ENCODE measurements around the gene NFIB.

Gene NFIB

DNA sequence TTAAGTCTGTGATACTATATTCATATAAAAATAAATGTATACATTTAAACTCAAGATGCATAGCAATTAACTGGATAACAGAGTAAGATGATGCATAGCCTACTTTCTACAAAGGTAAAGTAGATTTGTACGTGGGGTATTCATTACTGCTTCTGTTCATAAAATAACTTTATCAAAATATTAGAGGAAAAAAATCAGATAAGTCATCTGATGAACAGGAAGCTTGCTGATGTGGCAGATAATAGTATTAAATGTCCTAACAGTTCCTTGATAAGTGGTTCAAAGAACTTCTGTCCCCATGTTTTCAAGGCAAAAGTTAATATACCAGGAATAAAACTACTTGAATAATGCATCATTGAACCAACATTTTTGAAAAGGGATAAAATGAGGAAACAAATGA lies 123.7 kb downstream of the NFIB start:
- no peak for DNase-seq (ENCODE audit: low read depth in 2 of 2)

DNA sequence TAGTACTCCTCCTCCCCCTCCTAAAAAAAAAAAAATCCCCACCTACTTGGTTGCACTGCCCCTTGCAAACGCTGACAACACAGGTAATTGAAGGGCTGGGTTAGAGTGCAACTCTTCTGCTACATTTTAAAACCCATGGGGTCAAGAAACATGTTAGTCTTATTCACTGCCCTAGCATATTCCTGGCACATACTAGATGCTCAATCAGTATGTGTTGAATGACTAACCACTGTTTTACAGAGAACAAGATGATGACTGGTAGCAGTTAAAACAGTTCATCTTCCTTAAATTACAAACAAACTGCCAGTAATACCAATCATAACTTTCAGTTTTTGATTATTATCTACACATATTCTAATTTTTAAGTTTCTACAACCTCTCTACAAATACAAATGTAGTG lies 124.4 kb downstream of the NFIB start:
- no peak for DNase-seq (ENCODE audit: low read depth in 2 of 2)

GRCh38 chr9:14189146-14189545 lies 124.8 kb downstream of the NFIB start:
- no peak for DNase-seq (ENCODE audit: low read depth in 2 of 2)

DNA sequence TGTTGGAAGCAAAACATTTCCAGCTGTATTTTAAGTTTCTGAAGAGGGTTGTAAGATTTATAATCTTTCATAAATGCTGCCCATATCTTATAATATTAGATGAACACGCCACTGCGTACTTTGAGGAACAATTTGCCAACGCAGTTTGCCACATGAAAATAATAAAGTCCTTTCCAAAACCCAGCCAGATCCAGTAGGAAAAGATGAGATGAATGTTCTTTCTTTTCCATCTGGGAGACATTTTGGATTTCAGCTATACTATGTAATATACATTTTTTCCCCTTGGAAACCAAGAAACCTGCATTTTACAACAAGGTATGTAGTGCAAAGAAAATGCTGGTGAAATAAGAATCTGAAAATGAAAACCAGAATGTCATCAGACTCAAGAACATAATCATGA lies 125.4 kb downstream of the NFIB start:
- DNase-seq (ENCODE audit: low read depth in 2 of 2) = no peak

DNA sequence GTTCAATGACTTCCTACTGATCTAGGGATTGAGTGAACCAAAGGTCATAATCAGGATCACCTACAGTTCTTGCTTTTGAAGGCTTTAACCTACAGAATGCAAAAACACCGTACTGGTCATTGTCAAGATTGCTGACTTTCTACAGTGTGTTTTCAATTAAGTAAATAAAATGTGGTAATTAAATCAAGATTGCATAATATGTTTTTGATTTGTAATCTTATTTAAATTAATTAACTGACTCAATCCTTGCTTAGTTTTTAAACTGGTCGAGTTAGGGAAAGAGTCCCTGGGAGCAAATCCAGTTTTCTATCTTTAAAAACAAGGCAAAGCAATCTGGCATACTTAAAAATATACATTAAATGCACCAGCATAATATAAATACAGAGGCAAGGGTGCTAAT lies 125.9 kb downstream of the NFIB start:
- no peak for DNase-seq (ENCODE audit: low read depth in 2 of 2)

DNA sequence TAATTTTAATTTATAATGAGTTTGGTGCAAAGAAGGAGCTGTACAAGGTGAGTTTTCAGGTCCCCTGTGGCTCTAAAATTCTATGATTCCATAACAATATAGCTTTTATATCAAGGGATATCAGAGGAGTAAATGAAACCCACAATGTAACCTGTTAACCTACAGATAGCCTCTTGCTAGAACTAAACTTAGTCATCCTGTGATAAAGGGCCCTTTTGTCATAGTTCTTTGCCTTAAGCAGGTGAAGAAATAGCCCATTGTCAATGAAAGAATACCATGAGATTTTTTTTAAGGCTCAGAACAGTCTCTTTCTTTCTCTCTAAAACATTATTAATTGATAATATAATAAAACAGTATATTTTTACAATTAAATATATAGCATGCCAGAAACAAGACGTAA lies 127.8 kb downstream of the NFIB start:
- no peak for DNase-seq (ENCODE audit: low read depth in 2 of 2)

DNA sequence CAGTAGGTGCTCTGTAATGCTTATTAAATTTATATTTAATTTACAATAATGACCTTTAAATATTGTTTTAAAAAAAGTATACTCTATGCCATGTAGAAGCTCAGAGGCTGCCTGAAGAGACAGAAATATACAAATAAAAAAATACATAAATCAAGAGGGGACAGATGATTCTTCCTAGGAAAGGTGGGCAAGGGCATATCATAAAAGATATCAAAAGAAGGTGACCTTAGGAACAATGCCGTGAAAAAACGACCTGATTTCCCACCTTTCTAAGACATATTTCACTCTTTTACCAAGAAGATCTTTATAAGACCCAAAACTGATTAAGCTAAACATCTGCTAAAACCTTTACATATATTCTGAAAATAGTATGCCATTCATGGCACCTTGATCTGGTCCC lies 128.9 kb downstream of the NFIB start:
- DNase-seq (ENCODE audit: low read depth in 2 of 2) = no peak

DNA sequence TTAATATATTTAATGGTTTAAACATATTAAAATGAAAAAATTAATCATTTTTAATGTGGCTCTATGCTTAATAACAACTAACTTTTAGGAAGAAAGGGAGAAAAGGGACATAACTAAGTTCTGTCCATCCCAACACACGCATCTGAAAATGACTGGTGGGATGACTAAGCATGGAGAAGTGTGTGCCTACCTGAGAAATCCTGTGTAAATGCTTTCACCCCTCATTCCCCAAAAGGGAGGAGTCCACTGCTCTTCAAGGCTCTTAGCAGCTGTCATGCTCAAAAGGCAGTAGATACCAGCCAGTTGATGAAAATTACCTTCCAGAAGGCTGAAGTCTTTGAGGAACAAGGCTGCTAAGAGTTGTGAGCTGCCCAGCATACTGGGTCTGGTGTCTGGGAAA lies 130.9 kb downstream of the NFIB start:
- no peak for DNase-seq (ENCODE audit: low read depth in 2 of 2)

DNA sequence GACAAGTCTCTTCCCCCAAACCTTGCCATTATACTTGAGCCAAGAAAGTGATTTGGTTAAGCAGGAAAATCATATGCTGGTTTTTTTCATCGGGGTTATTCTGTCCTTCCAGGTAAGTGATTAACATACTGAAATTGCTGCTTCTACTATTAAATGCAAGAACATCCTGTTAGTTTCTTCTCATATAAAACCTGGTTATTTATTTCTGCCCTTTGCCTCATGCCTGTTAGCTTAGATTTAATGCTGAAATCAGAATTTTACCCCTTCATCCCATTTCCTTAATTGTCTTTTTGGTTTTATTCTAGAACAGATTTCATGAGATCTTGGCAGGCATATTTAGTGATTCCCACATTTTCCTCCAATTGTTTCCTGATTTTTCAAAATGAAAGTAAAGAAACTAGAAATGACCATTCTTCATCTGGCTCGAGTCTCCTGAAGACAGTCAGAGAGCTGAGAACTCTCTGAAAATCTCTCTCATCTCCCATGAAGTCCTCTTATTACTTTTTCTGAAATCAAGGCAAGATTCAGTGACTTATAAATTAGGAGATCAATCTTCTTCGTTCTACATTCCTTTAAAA lies 132.9 kb downstream of the NFIB start:
- no peak for DNase-seq (ENCODE audit: low read depth in 2 of 2)

DNA sequence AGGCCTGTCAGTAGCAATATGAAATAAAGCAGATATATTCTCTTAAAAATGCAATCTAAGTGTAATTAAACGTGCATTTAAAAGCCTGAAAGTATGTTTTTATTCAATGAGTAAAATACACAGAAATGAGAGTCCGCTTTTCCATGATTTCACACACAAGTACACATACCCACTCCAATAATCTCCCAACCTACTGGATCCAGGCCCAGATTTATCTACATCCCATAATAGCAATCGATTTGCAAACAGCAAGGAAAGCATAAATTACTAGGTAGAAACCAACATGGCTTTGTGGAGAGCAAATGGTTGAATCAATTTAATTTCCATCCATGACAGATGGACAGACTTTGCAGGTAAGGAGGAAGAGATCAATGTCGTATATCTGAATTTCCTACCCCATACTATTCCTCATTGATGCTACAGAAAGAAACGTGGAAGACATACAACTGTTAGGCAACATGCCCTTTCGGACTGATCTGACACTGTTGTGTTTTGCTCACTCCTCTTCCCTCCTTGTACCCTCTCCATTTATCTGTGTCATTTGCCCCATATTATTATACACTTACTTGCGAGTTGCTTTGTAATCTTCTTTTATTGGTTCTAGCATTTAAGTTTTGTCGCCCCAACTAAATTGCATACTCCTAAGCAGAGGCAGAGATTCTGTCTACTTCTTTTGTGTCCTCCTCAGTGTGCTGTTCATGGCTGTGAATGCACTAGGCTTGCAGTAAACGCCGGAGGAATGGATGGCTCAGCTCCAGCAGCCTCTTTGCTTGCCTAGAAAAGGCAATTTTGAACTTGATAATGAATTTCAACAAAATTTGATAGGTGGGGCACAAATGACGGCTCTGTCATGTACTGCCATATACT lies 133.6 kb downstream of the NFIB start:
- no peak for DNase-seq (ENCODE audit: low read depth in 2 of 2)

DNA sequence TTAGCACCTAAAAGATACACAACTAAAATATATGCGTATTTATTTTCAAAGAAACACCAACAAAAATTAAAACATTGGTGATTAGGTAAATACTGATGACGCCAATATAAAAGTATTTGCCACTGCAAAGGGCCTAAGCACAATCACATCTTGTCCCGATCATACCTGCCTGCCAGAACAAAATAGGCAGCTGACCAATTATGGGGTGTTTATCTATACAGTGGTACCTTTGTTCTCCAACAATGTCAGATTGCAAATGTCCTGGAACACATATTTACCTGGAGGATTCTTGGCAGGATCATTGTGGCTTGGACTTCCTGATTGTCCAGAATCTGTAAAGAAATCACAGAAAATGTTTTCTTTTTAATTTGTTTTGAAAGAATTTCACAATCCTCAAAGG lies 134.5 kb downstream of the NFIB start:
- DNase-seq (ENCODE audit: low read depth in 2 of 2) = no peak

- DNase-seq (ENCODE audit: low read depth in 2 of 2) = no peak
Measured at GRCh38 chr9:14175778-14176177, 138.2 kb downstream of the NFIB start.

DNA sequence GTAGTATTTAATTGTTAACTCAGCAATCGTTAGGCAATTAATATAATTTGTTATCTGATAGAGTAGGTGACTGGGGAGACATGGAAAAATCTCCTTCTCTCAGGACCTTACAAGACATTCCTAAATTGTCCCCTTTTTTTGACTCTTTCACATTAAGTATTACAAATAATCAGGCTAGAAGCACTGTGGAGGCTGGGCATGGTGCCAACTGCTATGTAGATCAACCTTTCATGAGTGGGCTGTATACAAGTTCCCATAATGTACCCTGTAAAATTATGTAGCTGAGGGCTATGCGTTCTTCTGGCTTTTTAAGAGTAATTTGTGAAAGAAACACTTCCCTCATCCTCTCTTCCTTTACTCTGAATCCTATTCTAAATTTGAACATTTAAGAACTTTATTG lies 140.2 kb downstream of the NFIB start:
- no peak for DNase-seq (ENCODE audit: low read depth in 2 of 2)

- DNase-seq (ENCODE audit: low read depth in 2 of 2) = no peak
Measured at GRCh38 chr9:14170973-14171596, 142.9 kb downstream of the NFIB start.

- no peak for DNase-seq (ENCODE audit: low read depth in 2 of 2)
Measured at GRCh38 chr9:14170392-14170931, 143.5 kb downstream of the NFIB start.

DNA sequence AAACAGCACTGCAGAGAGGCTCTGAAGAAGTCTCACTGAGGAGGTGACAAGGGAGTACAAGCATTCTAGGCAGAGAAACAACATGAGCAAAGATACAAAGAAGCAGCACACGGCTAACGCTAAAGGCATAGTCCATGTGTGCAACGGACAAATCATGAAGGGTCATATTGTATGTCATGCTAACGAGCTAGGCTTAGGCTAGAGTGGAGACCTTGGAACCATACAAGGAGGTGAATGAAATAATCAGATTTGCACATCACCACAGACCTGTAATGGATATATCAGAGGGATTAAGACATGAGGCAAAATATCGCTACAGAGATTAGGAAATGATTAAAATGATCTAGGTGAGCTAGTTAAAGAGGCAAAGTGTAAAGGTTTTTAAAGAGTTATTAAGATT lies 145.6 kb downstream of the NFIB start:
- DNase-seq (ENCODE audit: low read depth in 2 of 2) = no peak

DNA sequence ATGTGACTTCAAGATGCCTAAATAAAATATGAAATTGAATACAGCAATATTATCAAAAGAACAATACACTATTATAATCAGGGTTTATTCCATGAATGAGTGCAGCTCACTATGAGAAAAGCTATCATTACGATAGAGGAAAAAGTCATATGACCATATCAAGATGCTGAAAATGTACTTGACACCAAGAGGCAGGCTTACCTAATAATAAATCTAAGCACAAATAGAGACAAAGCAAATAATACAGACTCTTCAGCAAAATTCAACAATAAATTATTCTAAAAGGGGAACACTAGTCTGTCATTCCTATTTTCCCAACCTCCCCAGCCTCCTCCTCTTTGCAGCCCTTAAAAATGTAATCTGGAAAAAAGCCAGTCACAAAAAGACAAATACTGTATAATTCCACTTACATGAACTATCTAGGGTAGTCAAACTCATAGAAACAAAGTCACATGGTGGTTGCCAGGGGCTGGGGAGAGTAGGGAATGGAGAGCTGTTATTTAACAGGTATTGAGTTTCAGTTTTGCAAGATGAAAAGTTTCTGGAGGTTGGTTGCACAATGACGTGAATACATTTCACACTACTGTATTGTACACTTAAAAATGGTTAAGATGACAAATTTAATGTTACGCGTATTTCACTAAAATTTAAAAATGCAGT lies 148.4 kb downstream of the NFIB start:
- DNase-seq (ENCODE audit: low read depth in 2 of 2) = no peak

- DNase-seq (ENCODE audit: low read depth in 2 of 2) = no peak
Measured at GRCh38 chr9:14164908-14165307, 149.0 kb downstream of the NFIB start.

DNA sequence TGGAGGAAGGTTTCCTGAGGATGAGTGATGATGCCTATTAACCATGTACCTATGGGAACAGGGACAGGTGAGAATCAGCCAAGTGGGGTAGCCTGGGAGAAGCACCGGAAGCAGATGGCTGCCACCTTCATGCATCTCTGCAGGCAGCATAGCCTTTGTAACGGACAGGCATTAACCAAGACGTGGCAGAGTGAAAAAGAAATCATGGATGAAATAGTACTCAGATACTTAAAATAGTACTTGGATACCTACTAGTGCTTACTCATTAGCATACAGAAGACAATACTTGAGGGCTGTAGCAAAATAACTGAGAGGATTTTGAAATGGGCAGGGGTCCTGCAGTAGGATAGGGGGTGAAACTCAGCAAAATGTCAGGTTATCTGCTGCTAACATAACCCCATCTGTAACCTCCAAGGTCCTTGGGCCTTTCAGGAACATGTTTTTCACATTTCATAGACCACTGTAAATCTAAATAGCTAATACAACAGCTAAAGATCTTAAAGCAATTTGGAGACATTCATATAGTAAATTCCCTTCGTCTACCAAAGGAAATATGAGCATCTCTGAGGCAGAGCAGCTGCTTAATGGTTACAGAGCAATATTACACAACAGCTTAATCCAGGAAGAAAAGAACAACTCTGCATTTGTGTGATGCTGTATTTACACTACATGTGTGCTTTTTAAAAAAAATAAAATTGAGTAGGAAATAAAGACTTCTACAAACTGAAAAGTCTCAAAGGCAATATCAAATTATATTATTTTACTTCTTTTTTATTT lies 154.3 kb downstream of the NFIB start:
- no peak for DNase-seq (ENCODE audit: low read depth in 2 of 2)

- no peak for DNase-seq (ENCODE audit: low read depth in 2 of 2)
Measured at GRCh38 chr9:14158916-14159315, 155.0 kb downstream of the NFIB start.

DNA sequence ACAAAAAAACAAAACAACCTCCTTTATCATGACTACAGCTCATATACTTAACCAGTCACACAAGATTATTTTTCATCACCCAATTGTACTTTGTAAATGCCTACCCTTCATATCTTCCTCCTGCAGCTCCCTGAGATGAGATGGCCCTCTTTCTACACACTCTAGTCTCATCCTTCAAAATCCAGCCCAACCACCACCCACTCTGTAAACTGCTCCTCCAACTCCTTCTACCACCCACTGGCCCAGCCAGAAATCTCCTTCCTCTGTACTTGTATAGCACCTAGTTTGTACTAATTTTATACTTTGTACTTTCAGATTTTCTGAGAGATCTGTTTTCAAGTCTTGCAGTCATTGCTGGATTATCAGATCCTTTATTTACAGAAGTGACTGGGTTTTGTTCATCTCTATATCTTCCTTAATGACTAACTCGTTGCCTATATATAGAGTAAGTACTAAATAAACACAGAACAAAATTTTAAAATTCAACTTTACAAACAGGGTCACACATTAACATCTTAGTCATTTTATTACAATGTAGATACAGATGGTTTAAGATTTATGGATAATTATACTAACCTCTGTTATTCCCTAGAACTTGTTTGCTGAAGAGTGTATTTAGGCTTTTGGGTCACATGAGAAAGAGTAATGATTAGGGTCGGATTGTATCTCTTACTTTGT lies 155.7 kb downstream of the NFIB start:
- no peak for DNase-seq (ENCODE audit: low read depth in 2 of 2)
